ENCODE results near the gene HRH2.
A peak's percentile ranks its signal among the peaks of the same experiment; 100 is the strongest.
"Not testable (repeated sequence)": the region's sequence is repeated elsewhere in the genome, so short reads cannot be mapped to it uniquely, and the experiment has no call there.

The HRH2 gene, protein sequence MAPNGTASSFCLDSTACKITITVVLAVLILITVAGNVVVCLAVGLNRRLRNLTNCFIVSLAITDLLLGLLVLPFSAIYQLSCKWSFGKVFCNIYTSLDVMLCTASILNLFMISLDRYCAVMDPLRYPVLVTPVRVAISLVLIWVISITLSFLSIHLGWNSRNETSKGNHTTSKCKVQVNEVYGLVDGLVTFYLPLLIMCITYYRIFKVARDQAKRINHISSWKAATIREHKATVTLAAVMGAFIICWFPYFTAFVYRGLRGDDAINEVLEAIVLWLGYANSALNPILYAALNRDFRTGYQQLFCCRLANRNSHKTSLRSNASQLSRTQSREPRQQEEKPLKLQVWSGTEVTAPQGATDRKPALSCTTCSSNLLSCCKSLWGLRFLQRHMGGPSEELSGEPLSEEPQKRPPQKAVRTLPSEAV

DNA sequence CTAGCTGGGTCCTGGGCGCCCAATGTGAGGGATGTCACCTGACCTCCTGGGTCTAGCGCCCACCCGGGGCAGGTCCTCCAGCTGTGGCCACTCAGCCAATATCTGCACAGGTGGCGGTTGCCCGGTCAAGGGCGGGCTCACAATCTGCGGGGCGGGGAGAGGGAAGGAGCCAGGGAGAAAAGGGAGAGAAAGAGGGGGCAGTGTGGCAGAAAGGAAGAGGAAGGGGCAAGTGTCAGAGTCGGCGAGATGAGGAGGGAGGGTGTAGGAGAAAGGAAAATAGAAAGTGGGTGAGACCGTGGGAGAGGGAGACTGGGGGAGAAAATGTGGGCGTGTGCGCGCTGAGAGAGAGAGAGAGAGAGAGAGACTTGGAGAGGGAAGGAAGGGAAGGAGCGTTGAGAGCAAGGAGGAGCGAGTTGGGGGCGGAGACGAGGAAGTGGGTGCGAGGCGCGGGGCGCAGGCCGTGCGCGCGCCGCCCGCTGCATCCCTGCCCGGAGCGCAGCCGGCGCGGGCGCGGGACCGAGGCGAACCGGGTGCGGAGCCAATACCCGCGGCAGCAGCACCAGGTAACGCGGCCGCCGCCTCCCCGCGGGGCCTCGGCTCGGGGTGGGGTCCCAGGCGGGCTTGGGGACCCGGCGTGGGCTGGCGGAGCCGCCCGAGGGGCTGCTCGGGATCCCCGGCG, at the start of gene HRH2:
Gene HRH2 (plus strand): TSS at position 479 of the 679 bp plus-strand sequence. CDS start 25,163 bp downstream, outside the sequence.
- peak; percentile 66 for DNase-seq (ENCODE audit: low spot score)

DNA sequence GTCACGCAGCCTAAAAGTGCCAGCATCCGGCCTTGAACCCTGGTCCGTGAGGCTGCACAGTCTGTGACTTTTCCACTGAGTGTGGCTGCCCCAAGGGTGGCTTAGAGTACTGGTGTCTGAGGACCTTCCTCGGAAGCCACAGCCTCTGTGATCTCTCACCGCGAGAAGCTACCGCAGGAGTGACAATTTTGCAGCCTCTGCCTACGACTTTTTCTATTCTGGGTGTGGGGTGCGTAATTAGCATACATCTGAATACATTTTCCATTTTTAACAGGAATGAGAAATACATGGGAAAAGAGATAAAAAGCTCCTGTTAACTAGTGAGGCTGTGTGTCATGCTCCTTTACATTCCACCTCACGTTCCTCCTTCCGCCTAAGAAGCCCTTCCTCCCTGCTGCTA, 48.3 kb upstream of the HRH2 start:
- no peak for DNase-seq (ENCODE audit: low spot score)

DNA sequence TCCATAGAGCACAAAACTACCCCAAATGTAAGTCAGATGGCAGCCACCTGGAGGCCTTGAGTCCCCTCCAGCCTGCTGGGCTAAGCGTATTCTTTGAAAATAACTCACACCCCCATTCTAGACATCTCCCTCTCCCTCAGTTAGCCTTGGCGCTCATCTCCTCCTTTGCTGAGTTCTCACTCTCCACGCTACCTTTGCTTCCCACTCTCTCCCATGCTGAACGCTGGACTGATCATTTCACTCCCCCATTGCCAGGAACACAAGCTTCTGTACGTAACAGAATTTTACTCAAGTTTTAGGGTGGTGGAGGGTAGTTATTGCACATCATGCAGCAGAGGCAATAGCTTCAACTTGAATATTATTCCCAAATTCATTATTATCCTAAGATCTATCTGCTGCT, 47.5 kb upstream of the HRH2 start:
- no peak for DNase-seq (ENCODE audit: low spot score)

DNA sequence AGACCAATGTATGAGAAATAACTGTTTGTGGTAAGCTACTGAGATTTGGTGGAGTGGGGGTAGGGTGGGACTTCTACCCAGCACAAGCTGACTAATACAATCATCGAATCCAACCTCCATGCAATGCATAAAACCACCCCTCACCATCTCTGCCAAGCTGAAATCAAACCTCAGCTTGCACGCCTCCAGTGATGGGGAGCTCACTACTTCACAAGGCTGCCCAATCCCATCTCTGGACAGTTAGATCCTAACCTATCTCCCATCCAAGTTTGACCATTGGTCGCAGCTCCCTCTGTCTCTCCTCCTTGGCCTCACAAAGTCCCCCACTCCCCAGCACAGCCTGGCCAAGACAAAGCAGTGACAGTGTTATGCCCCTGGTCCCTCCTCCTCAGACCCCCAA, 47.0 kb upstream of the HRH2 start:
- no peak for DNase-seq (ENCODE audit: low spot score)

DNA sequence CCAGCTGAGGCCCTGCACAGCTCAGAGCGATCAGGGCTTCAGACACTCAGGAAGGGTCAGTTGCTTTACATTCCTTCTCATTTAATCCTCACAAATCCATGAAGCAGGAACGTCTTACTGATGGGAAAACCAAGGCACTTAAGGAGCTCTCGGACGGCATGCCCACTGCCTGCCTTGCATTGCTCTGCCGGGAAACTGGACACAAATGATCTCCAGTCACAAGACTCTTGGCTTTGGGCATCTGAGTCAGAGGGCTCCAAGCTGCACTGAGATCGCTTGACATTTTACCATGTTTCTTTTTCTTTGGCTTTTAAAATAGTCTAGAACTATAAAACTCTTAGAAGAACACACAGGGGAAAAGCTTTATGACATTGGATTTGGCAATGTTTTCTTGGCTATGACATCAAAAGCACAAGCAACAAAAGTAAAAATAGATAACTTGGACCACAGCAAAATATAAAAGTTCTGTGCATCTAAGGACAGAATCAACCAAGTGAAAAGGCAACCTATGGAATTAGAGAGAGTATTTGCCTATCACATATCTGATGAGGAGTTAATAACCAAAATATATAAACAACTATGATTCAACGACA, 43.6 kb upstream of the HRH2 start:
- no peak for DNase-seq (ENCODE audit: low spot score)

DNA sequence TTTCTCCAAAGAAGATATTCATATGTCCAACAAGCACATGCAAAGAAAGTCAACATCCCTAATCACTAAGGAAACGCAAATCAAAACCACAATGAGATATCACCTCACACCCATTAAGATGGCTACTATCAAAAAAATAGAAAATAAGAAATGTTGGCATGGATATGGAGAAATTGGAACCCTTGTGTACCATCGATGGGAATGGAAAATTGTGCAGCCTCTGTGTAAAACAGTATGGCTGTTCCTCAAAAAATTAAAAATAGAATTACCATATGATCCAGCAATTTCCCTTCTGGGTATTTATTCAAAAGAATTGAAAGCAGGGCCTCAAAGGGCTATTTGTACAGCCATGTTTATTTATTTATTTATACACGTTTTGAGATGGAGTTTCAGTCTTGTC, 43.0 kb upstream of the HRH2 start:
- no peak for DNase-seq (ENCODE audit: low spot score)

DNA sequence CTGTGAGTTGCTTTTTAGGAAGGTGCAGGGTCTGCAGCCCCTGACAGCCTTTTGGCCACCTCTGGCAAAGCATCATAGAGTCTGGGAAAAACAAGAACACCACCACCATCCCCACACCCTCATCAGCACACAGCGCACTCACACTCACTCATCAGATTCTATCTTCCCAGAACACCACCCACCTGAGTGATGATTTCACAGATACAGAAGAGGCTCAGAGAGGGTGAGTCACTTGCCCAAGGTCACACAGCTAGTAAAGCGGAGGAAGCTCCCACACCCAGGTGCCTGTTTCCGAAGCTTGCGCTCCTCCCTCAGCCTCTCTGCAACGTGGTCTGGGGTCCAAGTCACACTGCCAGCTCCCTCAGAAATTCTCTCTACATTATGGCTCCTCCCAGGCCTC, 41.8 kb upstream of the HRH2 start:
- no peak for DNase-seq (ENCODE audit: low spot score)

DNA sequence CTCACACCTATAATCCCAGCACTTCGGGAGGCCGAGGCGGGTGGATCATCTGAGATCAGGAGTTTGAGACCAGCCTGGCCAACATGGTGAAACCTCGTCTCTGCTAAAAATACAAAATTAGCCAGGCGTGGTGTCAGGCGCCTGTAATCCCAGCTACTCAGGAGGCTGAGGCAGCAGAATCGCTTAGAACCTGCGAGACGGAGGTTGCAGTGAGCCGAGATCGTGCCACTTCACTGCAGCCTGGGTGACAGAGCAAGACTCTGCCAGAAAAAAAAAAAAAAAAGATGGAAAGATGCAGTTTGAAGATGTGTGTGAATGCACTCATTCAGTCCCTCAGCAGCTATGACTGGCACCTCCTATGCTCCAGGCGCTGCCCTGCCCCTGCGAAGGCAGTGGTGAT, 41.3 kb upstream of the HRH2 start:
- not testable (repeated sequence) for DNase-seq (ENCODE audit: low spot score)

DNA sequence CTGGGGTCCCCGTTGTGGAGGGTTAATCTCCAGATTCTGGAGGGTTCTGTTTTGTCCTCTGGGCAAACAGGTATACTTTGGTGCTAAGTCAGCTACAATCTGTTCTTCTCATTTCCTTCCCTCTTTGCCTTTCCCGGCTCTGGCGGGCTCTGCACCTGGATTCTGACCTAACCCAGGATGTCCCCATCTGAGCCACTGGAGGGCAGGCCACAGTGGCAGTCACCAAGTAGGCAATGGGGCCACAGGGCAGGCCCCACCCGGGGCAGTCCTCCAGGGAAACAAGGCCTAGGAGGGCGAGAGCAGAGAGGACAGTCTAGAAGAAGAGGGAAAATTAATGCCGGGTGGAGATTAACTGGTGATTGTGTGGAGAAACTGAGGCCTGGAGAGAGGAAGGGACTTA, 40.4 kb upstream of the HRH2 start:
- DNase-seq (ENCODE audit: low spot score): no peak

DNA sequence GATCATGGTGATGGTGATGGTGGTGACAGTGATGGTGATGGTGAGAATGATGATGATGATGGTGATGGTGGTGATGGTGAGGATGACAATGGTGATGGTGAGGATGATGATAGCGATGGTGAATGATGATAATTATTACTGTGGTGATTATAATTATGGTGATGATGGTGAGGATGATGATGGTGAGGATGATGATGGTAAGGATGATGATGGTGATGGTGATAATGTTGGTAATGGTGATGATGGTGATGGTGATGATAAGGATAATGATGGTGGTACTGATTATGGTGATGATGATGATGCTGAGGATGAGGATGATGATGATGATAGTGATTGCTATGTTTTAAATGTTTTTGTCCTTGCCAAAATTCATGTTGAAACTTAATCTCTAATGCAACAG, 37.3 kb upstream of the HRH2 start:
- no peak for DNase-seq (ENCODE audit: low spot score)

DNA sequence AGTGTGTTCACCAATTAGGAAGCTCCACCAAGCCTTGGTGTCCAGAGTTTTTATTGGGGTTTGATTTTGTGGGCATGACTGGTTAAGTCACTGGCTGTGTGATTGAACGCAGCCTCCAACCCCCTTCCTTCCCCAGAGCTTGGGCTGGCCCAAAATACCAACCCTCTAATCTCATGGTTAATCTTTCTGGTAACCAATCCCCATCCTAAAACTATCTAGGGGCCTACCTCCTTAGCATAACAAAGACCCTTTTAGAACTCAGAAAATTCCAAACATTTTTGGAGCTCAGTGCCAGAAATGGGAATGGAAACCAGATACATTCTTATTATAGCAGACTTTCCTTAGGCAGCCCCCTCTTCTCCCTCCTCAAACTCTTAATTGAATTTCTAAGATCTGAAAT, 35.9 kb upstream of the HRH2 start:
- no peak for DNase-seq (ENCODE audit: low spot score)

DNA sequence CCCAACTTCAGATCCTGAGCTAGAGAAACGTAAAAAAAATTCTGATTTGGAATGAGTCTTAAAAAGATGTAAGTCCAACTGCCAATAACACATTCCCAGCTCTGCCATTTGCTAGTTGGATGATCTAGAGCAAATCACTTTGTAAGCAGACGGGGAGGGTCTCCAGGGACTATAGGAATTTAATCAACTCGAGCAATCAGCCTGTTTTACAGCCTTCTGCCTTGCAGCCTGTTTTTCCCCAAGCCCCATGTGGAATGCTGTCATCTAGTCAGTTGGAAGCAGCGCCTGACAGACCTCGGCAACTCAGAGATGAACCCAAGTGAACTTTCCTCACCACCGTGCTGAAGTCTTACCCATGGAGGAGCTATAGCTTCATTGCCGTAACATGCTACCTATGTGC, 34.8 kb upstream of the HRH2 start:
- DNase-seq (ENCODE audit: low spot score): no peak

DNA sequence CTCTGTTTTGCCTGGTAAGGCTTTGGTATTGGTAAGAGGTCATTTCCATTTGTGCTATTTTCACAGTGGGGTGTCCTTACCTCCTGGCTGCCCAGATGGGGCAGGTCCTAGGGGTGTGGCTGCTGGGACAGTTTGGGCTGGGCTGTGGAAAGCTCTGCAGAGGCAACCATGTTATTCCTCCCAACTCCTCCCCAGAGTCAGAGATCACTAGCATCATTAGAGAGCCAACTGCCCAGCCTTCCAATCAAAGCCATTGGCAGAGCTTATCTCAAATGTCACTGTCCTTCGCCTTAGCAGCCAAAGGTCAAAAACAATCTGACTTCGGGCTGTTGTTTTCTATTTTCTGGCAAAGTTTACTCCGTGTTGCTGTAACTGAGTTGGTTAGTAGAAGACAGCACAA, 33.6 kb upstream of the HRH2 start:
- DNase-seq (ENCODE audit: low spot score): no peak

DNA sequence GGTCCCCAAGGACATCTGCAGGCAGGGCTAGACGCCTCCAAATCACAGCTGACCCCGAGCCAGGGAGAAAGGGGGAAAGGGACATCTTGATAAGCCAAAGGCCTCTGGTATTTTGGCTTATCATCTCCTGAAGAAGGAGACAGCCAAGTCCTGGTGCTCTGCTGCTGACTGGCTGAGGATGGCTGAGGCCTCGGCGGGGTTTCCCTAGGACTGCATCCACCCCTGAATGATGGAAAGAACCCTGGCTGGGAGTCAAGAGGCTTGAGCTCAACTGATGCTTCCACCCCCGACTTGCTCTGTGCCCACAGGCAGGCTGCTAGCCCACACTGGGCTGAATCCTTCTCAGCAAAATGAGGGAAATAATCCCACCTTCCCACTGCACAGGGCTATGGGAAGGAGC, 30.9 kb upstream of the HRH2 start:
- no peak for DNase-seq (ENCODE audit: low spot score)

DNA sequence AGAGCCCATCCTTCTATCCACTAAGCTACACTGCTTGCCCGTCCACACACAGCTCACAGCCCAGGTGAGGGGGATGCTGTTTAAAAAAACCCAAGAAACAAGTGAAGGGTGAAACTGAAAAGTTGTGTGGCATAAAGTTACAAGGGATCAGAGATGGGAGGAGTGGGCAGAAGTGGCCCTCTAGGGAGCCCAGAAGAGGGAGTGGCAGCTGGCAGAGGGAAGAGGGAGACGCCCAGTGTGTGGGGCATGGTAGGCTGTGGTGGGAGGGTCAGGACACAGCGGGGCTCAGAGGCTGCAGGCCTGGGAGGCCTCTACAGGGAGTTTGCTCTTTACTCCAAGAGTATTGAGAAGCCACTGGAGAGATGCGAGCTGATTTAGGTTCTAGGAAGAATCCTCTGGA, 30.1 kb upstream of the HRH2 start:
- DNase-seq (ENCODE audit: low spot score): no peak

DNA sequence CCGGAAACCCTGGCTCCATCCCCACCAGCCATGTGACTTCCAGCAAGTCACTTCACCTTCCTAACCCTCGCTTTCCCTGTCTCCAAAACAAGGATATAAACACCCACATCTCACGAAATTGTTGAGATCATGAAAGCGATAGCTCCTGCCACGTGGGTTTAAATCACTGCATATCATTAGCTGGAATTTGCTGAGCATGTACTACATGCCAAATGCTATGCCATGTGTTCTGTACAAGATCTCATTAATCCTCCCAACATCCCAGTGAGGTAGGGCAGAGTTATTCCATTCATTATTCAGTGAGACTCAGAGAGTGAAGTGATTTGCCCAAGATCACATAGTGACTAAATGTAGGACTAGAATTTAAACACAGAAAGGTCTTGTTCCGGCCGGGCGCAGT, 29.2 kb upstream of the HRH2 start:
- DNase-seq (ENCODE audit: low spot score): no peak

DNA sequence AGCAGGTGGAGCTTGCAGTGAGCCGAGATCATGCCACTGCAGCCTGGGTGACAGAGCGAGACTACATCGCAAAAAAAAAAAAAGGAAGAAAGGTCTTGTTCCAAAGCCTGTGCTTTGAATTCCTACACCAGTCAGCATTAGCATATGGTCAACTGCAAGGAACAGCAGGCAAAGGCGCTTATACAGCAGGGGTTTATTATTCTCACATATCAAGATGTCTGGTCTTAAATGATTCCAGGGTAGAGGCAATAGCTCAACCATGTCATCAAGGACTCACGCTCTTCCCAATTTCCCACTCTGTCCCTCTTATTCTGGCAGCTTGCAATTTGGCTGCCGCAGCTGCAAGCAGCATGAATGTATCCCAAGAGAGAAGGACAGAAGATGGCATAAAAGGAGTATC, 28.6 kb upstream of the HRH2 start:
- no peak for DNase-seq (ENCODE audit: low spot score)

DNA sequence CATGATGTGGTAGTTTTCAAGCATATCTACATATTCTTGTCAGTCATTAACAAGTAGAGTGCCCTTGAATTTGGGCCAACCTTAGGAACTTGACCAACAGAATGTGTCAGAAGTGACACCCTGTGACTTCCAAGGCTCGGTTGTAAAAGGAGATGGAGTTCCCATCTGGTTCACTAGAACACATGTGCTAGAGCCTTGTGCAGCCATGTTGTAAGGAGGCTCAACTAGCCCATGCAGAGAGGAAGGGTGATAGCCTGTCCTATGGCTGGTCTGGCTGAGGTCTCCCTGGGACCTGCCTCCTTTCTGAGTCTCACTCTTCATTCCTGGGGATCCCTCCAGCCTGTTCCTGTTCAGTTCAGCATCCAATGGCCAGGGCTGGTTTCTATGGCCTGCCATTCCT, 28.1 kb upstream of the HRH2 start:
- DNase-seq (ENCODE audit: low spot score): no peak

DNA sequence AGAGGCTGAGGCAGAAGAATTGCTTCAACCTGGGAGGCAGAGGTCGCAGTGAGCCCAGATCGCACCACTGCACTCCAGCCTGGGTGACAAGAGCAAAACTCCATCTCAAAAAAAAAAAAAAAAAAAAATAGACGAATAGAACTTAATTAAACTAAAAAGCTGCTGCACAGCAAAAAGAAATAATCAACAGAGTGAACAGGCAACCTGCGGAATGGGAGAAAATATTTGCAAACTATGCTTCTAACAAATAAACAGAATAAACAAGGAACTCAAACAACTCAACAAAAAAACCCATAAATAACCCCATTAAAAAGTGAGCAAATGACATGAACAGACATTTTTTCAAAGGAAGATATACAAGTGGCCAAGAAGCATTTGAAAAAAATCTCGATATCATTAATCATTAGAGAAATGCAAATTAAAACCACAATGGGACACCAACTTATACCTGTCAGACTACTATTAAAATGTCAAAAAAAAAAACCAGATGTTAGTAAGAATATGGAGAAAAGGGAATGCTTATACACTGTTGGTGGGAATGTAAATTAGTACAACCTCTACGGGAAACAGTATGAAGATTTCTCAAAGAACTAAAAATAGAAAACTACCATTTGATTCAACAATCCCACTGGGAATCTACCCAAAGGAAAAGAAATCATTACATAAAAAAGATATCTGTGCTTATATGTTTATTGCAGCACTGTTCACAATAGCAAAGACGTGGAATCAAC, 21.9 kb upstream of the HRH2 start:
- DNase-seq (ENCODE audit: low spot score): no peak

DNA sequence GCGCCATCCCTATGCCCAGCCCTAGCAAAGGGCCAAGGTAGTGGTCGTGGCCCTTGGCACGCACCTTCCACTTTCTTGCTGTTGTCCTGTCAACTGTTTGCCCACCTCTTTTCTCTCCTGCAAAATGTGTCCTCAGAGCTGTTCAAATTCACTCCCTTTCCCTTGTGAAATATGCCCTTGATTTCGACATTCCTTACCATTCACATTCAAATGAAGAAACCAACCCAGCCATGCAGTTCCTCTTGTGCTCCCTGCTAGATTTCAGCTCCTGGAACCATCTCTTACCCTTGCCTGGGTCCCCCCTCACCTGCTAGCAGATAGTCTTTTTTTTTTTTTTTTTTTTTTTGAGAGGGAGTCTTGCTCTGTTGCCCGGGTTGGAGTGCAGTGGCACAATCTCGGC, 19.6 kb upstream of the HRH2 start:
- DNase-seq (ENCODE audit: low spot score): no peak

DNA sequence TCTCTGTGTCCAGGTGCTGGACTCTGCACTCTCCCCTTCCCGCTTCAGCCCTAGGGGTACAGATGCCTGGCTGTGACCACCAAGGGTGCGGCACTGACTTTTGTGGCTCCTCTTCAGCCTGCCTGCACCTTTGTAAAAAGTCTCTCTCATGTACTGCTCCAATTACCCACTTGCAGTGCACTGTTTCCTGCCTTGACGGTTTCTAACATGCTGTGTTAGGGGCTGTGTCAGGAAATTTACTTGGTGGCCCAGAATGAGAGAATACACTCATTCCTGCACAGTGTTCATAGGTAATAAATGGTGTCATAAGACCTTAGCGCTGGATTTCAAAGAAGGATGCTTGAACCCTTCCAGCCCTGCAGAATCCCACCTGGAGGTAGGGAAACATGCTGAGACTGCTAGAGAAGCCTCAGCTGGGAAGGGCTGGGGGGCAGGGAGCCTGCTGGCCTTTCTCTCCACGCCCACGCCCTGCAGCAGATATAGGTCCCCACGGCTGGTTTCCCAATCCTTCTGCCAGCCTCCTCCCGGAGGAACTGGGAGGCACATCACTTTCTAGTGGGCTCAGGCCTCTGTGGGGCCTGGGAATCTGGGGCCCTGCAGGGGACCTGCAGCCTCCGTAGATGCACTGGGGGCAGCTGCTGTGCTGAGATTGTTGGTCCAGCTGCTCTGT, 17.6 kb upstream of the HRH2 start:
- no peak for DNase-seq (ENCODE audit: low spot score)

DNA sequence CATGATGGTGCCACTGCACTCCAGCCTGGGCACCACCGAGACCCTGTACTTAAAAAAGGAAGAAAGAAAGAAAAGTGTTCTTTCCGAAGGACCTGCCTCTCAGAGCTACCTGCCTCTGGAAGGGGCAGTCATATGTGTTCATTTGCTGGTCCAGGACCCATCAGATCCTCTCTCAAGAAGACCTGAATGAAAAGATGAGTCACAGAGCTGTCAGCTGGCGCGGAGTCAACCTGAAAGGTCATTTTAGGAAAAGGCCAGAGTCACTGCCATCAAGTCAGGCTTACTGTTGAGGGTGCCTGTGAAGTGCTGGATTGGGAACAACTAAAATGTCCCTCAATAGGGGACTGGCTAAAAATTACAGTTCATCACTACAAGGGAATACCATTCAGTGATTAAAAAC, 14.9 kb upstream of the HRH2 start:
- DNase-seq (ENCODE audit: low spot score): no peak
